Stimulated activated CD4-positive, alpha-beta T cell treated with anti-CD3 and anti-CD28 coated beads, Interleukin-4, amount 100 ng/mL, for 24 hours (primary cell): ENCODE measurements around the gene UBQLN3.

ENCODE experiments used
- DNase-seq: peaks from one replicate; pipeline ENCODE4 v3.0.0-alpha.2; 2020

Gene UBQLN3

DNA sequence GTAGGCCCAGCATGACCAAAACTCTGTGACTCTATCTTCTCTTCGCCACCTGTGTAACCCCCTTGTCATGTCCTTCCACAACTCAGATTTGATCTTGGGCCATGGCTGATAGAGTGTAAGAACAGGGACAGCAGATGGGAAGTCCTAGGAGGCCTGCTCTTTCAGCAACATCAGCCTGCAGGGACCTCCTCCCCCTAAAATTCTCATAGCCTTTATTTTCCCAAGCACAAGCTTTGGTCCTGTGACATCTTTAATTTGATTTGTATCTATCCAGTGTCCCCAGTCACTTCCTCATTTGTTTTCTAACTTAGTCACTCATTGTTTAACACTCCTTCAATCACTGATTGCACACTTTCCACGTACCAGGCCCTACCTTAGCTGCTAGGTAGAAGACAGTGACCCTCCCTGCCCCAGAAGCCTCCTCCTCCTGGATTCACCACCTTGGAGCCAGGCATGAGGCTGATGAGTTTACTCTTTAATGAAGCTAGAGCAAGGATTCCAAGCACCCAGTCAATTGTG lies 5.3 kb downstream of the UBQLN3 start:
- no peak for DNase-seq

DNA sequence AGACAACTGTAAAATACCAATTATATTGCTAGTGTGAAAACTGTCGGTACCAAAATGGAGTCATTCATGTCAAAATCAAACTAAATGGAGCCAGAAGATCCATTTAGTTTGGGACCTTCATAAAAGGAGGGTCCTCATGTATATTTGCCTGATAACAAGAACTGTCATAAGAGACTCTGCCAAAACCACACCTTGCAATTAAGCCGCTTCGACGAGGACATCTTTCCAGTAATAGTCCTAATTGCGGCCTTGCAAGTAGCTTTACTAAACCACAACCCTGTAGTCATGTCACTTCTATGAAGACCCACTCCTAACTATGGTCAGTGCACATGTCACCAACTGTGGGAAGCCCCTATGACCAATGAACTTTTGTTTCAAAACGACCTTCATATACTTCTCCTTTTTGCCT lies 9.4 kb downstream of the UBQLN3 start:
- no peak for DNase-seq

DNA sequence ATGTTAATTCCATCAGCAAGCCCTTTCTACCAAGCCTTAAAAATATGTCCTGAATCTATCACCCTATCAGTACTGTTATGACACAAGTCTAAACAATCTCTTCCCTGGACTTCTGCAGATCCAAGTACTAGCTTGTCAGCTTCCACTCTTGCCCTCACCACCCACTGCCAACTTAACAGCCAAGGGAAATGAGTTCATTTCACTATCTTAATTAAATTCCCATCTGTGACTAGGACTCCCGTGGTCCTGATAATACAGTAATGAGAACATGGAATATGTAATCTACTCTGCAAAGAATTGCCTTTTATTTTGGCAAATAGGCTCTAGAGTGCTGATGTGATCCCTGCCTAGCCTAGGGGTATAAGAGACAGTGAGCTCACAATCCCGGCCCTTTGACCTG lies 10.1 kb downstream of the UBQLN3 start:
- no peak for DNase-seq

DNA sequence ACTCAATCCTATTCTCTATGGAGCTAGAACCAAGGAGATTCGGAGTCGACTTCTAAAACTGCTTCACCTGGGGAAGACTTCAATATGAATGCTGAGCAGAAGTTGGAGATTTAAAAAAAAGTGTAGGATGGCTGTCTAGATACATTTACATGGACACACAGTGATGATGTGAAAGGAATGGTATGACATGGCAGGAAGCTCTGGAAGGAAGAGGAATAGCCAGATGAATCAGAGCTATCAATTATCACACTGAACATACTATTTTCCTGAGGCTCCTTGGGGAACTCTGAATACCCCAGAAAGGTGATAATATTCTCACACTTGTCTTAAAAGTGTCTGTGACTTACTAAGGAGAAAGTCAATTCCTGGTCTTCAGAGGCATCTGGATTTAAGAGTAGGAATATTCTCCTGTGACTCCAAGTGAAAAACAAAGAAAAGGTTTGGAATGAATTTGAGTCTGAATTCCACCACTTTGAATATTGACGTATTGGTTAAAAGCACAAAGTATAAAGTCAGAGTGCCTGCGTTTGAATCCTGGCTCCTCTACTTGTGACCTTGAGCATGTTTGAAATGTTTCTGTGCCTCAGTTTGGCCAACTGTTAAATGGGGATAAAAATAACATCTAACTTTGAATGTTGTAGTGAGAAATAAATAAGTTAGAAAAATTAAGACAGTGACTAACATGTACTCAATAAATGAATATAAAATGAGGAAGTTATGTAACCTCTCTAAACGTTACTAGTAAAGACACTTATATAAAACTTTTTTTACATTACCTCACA lies 20.0 kb downstream of the UBQLN3 start:
- no peak for DNase-seq

DNA sequence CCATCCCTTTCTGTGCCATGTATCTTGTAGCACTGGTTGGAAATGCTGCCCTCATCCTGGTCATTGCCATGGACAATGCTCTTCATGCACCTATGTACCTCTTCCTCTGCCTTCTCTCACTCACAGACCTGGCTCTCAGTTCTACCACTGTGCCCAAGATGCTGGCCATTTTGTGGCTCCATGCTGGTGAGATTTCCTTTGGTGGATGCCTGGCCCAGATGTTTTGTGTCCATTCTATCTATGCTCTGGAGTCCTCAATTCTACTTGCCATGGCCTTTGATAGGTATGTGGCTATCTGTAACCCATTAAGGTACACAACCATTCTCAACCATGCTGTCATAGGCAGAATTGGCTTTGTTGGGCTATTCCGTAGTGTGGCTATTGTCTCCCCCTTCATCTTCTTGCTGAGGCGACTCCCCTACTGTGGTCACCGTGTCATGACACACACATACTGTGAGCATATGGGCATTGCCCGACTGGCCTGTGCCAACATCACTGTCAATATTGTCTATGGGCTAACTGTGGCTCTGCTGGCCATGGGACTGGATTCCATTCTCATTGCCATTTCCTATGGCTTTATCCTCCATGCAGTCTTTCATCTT lies 20.9 kb downstream of the UBQLN3 start:
- DNase-seq = no peak

DNA sequence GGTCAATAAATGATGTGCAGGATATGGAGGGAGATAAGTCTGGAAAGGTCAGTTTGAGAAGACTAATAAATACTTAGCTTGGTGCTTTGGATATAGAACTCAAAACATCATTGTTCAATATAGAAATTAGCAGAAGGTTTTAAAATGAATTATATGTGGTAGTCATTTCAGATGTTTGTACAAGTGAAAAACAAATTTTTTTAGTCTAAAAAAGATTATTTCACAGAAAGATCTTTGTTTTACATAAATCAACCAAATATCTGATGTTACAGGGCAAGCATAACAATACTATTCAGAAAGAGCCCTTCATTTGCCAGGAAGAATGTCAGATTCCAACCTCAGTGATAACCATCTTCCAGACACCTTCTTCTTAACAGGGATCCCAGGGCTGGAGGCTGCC lies 21.4 kb downstream of the UBQLN3 start, which contains the start of gene OR52D1:
OR52D1 (plus strand) TSS at position 301 of the 400 bp plus-strand sequence; CDS start at position 323, 22 bp downstream.
- no peak for DNase-seq

DNA sequence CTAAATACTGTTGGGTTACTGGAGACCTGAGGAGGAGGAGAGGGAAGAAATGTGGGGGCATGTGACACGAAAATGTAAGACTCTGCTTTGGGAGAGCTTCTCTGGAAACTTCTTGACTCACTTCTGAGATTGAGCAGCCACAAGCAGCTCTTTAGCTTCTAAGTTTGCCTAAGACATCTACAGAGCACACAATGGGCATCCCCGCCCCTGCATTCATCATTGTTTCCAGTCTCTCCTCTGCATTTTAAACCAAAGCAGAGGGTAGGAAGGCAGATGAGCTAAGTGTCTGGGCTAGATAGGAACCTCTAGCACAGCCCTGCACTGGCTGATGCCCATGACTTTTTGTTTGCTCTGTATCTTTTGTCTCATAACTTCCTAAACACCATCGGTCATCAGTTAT lies 23.3 kb downstream of the UBQLN3 start:
- DNase-seq = peak; percentile 6

DNA sequence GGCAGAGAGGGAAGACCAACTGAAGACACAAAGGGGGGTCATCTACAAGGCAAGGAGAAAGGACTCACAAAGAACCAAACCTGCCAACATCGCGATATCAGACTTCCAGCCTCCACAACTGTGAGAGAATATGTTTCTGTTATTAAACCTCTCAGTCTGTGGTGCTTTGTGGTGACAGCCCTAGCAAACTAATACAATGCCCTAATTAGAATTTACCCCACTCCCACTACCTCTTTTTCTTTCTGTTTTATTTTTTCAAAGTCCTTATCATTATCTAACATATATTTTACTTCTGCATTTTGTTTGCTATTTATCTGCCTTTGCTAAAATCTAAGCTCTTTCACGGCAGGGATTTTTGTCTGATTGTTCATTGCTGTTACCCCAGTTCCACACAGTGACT lies 23.8 kb downstream of the UBQLN3 start:
- no peak for DNase-seq

DNA sequence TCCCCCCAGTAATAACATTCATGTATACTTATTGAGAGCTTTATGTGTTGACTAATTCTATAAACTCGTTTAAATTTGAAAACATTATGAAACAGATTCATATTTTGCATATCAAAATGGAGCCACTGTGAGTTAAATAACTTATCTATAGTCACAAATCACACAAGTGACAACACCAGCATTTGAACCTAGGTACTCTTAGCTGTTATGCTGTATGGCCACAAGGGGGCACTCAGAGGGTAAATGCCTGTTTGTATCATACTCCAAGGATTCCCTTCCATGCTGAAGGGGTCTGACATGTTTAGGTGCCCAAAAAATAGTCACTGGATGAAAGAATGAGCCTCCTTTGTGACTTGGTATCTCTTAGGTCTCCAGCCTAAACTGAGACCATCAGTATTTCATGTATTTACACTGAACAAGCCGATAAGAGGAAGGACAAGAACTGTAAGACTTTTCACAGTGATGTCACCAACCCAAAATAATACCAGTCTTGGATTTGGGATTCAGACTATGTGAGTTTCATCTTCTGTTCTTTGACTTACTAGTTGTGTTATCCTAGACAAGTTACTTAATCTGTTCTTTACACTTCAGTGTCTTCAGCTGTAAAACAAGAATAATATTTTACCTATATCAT lies 33.5 kb downstream of the UBQLN3 start:
- peak; percentile 42 for DNase-seq

DNA sequence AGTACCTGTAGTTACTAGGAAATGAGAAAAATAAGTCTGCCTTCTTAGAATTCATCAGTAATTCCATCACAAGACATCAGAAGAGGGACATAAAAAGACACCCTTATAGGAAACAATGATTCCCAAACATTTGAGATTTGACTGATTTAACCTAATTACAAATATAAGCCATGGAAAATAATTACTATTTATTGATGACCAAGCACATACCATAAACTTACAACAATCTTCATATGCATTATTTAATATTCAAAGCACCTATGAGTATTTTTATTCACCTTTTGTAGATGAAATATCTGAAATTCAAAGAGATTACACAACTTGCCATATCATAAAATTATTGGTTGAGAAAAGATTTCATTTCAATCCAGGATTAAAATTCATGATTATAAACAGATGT lies 35.8 kb downstream of the UBQLN3 start:
- DNase-seq = no peak

DNA sequence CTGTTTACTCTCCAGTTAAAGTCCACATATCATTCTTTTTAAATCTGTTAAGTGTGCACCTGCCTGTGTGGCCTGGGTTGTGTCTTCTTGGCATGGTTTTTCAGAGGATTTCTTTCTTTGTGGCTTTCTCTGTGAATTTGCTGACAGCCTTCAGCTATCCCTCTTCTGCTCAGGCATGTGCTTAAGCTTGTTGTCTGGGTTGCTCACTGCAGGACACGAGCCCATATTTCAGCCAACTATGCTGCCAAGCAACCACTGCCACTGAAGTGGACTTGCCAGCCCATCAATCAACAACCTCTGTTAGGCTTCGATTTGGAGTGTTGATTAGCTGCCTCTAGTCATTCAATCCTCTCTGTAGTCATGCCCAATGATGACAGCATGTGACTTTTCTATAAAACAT lies 42.2 kb downstream of the UBQLN3 start:
- DNase-seq = no peak

DNA sequence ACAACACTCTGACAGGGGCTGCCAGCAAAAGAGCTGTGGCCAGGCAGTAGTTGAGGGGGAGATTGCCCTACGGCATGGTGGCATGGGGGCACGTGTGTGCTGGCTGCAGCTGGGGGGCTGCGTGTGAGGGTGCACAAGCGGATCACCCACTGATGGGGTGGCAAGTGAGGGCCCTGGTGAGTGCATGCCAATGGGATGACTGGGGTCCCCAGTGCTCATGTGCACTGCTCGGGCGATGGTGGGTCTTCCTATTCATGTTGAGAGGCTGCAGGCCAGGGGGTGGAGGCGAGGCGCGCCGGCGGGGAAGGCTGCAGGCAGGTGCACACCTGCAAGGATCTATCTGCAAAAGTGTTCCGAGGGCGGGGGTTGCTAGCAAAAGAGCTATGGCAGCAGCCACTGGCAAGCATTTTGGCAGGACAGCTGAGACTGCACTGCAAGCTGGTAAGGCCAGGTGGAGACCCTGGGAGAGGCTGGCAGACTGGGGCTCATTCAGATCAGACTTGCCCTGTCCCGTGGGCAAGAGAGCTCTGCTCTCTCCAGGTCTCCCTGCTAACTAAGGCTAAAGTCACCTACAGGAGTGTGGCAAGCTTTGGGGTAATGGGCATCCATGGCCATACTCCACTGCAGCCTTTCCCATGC lies 48.7 kb downstream of the UBQLN3 start:
- DNase-seq = no peak
